HG02798 (cell line): ENCODE data around the gene U2SURP.
"Not testable (repeated sequence)": the region's sequence is repeated elsewhere in the genome, so short reads cannot be mapped to it uniquely, and the experiment has no call there.

Source experiments
- ATAC-seq: cut with Tn5 transposase; IDR thresholded peaks from one replicate; pipeline ENCODE4 v1.9.1; 2021; ENCODE audit warnings: mild to moderate bottlenecking; ENCODE audit not compliant: unreplicated experiment, poor library complexity

U2SURP gene

GRCh38 chr3:143002727-143003126, 1.4 kb downstream of the U2SURP start:
- ATAC-seq: no peak

GRCh38 chr3:143004823-143005222, 3.5 kb downstream of the U2SURP start:
- no peak for ATAC-seq

- ATAC-seq: no peak
Measured at GRCh38 chr3:143010024-143010423, 8.7 kb downstream of the U2SURP start.

GRCh38 chr3:143011705-143012104, 10.3 kb downstream of the U2SURP start:
- ATAC-seq: no peak

GRCh38 chr3:143014921-143015320, 13.6 kb downstream of the U2SURP start:
- ATAC-seq: no peak

GRCh38 chr3:143016321-143016972, 15.1 kb downstream of the U2SURP start:
- ATAC-seq: no peak

GRCh38 chr3:143024351-143024960, 23.1 kb downstream of the U2SURP start:
- no peak for ATAC-seq

- no peak for ATAC-seq
Measured at GRCh38 chr3:143031327-143031726, 30.0 kb downstream of the U2SURP start.

- ATAC-seq: not testable (repeated sequence)
Measured at GRCh38 chr3:143031796-143032387, 30.5 kb downstream of the U2SURP start.

- no peak for ATAC-seq
Measured at GRCh38 chr3:143035466-143036211, 34.3 kb downstream of the U2SURP start.

- ATAC-seq: no peak
Measured at GRCh38 chr3:143036557-143036956, 35.2 kb downstream of the U2SURP start.

GRCh38 chr3:143037867-143038266, 36.5 kb downstream of the U2SURP start:
- no peak for ATAC-seq

GRCh38 chr3:143040261-143040879, 39.0 kb downstream of the U2SURP start:
- ATAC-seq: no peak

- no peak for ATAC-seq
Measured at GRCh38 chr3:143041903-143042302, 40.5 kb downstream of the U2SURP start.

GRCh38 chr3:143045639-143046038, 44.3 kb downstream of the U2SURP start:
- no peak for ATAC-seq

GRCh38 chr3:143046075-143046474, 44.7 kb downstream of the U2SURP start:
- ATAC-seq: not testable (repeated sequence)

- no peak for ATAC-seq
Measured at GRCh38 chr3:143054011-143054410, 52.6 kb downstream of the U2SURP start.

- ATAC-seq: no peak
Measured at GRCh38 chr3:143056372-143056771, 55.0 kb downstream of the U2SURP start.

- peak; percentile 98 for ATAC-seq
Measured at GRCh38 chr3:143060906-143061305, 59.5 kb downstream of the U2SURP start.

- no peak for ATAC-seq
Measured at GRCh38 chr3:143063018-143063417, 61.6 kb downstream of the U2SURP start.

- no peak for ATAC-seq
Measured at GRCh38 chr3:143064777-143065176, 63.4 kb downstream of the U2SURP start.
